Thyroid gland (tissue), 4 donors: ENCODE results near the gene SSX2IP. TPM values are rescaled to one million over a fixed set of nuclear protein-coding genes. Genes with fewer than 3 reads are reported as not detected.
"Not testable (repeated sequence)": the region's sequence is repeated elsewhere in the genome, so short reads cannot be mapped to it uniquely, and the experiment has no call there.

Experiments used
- DNase-seq, 2 donors: peaks; one replicate each; pipeline ENCODE4 v3.0.0-alpha.2; 2019
- H3K27ac ChIP-seq, 3 donors: fragments of 200-600 bp; sonication (generic); 1 replicate in 2 of 3; 2 replicates in 1 of 3; pipeline ENCODE4 v1.5.1; 2016 to 2019; ENCODE audit warnings: mild to moderate bottlenecking in 1 of 3, moderate library complexity in 1 of 3
- H3K27me3 ChIP-seq: fragments of 200-600 bp; sonication (generic); one replicate; pipeline ENCODE4 v1.5.1; 2019
- H3K36me3 ChIP-seq, 2 donors: fragments of 200-600 bp; sonication (generic); one replicate each; pipeline ENCODE4 v1.5.1; 2016 to 2019
- H3K4me1 ChIP-seq, 2 donors: fragments of 200-600 bp; sonication (generic); one replicate each; pipeline ENCODE4 v1.5.1; 2017 to 2019
- H3K4me3 ChIP-seq, 3 donors: fragments of 200-600 bp; sonication (generic); replicated peaks in 1 of 3; 1 replicate in 2 of 3; 2 replicates in 1 of 3; pipeline ENCODE4 v1.5.1; 2016; ENCODE audit warnings: mild to moderate bottlenecking in 1 of 3
- H3K9me3 ChIP-seq: fragments of 200-600 bp; sonication (generic); one replicate; pipeline ENCODE4 v1.5.1; 2017
- POLR2A ChIP-seq, 2 donors: fragments of 450-650 bp; IDR thresholded peaks; one replicate each; pipeline ENCODE4 v1.6.1; 2017; ENCODE audit warnings: antibody characterized with exemption in 2 of 2, mild to moderate bottlenecking in 2 of 2, moderate library complexity in 1 of 2
- WGBS, 2 donors: methylation state at CpG; one replicate each; pipeline ENCODE4 v1.1.5; 2017; 5-methylcytosine and 5-hydroxymethylcytosine counted together
- intact Hi-C: fragments of 100-400 bp; cut with DNase I; formaldehyde crosslinking; loops from one replicate; pipeline ENCODE4 v1.15.1; 2023
- total RNA-seq, 4 donors: library from RNA; depleted of rRNA; stranded (reverse); fragments of >200 nt; gene quantifications; one replicate each; pipeline ENCODE4 v1.2.3, GENCODE V29; 2016
- TF ChIP-seq, protein P1 (sequence below), 6 experiments: fragments of 200-600 bp in 3 of 6; fragments of 450-650 bp in 3 of 6; sonication (generic) in 3 of 6; IDR thresholded peaks; one replicate each; pipeline ENCODE4 v1.5.1; 2016 to 2019; ENCODE audit warnings: antibody characterized with exemption in 6 of 6, mild to moderate bottlenecking in 2 of 6, inconsistent platforms in 1 of 6, moderate library complexity in 1 of 6

SSX2IP gene
- total RNA-seq, 4 donors from 2014 or later, result 9.0 to 11.4 (median 9.5) TPM

DNA sequence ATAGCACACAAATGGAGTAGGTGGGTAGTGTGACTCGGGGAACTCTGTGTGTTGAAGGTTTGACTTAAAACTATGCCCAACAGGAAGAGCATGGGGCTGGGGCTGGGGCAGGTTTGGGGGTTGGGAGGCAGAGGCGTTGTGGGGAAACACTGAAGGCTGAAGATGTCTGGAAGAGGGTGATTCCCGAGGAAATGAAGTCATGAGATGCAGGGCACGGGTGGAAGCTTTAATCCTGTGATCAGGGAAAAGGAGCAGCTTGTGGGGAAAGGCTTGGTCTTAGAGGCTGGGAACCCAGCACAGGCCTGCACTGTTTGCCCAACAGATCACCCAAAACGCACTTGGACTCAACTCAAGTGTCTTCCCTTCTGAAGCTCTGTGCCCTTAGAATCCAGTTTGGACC is 89.5 kb downstream of the SSX2IP start:
- DNase-seq, result no peak

DNA sequence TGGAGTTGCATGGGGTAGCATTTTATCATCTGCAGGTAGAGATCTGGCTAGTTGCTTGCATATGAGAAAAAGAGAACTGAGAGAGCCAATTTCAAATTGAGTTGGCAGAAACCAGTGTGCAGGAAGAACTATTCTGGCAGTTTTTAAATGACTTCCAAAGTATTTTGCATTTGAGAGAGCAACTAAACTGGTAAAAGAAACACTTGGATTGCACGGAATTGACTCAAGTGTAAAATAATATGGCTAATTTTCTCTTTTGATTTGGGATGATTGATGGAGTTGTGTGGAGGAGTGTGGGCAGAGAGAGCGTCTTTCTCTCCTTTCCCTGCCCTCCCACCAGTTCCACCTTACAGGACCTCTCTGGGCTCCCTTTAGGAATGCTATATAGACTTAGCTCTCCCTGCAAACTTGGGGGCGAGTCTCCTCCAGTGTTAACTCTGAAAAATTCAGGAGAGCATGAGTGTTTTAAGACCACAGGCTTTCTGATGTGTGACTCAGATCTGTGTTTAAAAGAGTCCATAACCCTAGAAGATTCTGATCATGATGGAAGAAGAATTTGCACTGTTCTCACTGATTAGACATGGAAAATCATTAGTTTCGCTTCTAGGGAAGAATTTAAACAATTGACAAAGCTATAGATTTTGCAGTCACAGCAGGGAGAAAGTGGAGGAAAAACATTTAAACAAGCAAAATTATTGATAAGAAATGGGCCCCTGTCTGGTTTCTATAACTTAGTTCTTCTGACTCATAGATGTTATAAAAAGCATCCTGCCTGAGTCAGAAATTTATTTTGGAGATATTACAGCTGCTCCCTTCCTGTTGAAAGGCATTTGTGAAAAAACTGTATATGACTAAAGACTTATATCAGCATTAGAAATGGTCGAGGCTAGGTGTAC is 91.2 kb downstream of the SSX2IP start:
- TF ChIP-seq, protein P1, sequence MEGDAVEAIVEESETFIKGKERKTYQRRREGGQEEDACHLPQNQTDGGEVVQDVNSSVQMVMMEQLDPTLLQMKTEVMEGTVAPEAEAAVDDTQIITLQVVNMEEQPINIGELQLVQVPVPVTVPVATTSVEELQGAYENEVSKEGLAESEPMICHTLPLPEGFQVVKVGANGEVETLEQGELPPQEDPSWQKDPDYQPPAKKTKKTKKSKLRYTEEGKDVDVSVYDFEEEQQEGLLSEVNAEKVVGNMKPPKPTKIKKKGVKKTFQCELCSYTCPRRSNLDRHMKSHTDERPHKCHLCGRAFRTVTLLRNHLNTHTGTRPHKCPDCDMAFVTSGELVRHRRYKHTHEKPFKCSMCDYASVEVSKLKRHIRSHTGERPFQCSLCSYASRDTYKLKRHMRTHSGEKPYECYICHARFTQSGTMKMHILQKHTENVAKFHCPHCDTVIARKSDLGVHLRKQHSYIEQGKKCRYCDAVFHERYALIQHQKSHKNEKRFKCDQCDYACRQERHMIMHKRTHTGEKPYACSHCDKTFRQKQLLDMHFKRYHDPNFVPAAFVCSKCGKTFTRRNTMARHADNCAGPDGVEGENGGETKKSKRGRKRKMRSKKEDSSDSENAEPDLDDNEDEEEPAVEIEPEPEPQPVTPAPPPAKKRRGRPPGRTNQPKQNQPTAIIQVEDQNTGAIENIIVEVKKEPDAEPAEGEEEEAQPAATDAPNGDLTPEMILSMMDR (IDR thresholded peaks at IDR 0.05), result no peak
- no peak for TF ChIP-seq POLR2A (IDR thresholded peaks at IDR 0.05)
- DNase-seq, result no peak
- H3K4me1 ChIP-seq, result no peaks in the 10 kb centered on the region
- WGBS, 2 donors, result 58% methylated on average over 5 of the region's 5 CpGs
- no peak overlapping the region for H3K27ac ChIP-seq
- no peaks in the 10 kb centered on the region for H3K36me3 ChIP-seq
- H3K27me3 ChIP-seq, result no peaks in the 10 kb centered on the region
- no peak overlapping the region for H3K4me3 ChIP-seq
- intact Hi-C loops, result no loop called here
- H3K9me3 ChIP-seq, result no peaks in the 10 kb centered on the region

More for the DNA sequence above, 89.5 kb downstream of the SSX2IP start:
- no peaks in the 10 kb centered on the region for H3K27me3 ChIP-seq
- no peaks in the 10 kb centered on the region for H3K9me3 ChIP-seq
- H3K36me3 ChIP-seq, result no peaks in the 10 kb centered on the region
- intact Hi-C loops, result no loop called here
- no peak overlapping the region for H3K4me3 ChIP-seq
- TF ChIP-seq, protein P1 (IDR thresholded peaks at IDR 0.05), result no peak
- TF ChIP-seq POLR2A (IDR thresholded peaks at IDR 0.05), result no peak
- no peaks in the 10 kb centered on the region for H3K4me1 ChIP-seq
- 90 to 91% methylated on average over 5 of the region's 5 CpGs for WGBS, 2 donors
- H3K27ac ChIP-seq, result no peak overlapping the region

DNA sequence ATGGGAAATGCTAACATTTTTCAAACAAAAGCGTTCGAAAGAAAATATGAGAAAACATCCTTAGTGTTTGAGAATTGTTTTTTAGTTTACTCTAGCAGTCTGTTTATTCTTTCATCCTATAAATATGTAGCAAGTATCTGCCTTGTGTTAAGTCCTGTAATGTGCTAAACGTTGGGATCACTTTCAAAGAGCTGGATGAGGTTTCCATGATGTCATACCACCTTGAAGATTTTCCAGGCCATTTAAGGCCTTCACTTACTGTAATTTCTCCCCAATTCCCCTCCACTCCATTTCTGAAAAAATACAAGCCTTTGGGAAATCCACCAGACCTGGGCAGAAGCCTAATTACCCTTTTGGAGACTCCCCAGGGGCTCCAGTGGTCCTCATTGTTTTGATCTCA is 91.8 kb downstream of the SSX2IP start:
- H3K9me3 ChIP-seq, result no peaks in the 10 kb centered on the region
- H3K4me3 ChIP-seq, result no peak overlapping the region
- no peak for TF ChIP-seq POLR2A (IDR thresholded peaks at IDR 0.05)
- TF ChIP-seq, protein P1 (IDR thresholded peaks at IDR 0.05), result no peak
- no peaks in the 10 kb centered on the region for H3K27me3 ChIP-seq
- intact Hi-C loops, result no loop called here
- H3K4me1 ChIP-seq, result no peaks in the 10 kb centered on the region
- 79 to 82% methylated on average over 3 of the region's 3 CpGs for WGBS, 2 donors
- DNase-seq, result no peak
- no peaks in the 10 kb centered on the region for H3K36me3 ChIP-seq
- no peak overlapping the region for H3K27ac ChIP-seq

DNA sequence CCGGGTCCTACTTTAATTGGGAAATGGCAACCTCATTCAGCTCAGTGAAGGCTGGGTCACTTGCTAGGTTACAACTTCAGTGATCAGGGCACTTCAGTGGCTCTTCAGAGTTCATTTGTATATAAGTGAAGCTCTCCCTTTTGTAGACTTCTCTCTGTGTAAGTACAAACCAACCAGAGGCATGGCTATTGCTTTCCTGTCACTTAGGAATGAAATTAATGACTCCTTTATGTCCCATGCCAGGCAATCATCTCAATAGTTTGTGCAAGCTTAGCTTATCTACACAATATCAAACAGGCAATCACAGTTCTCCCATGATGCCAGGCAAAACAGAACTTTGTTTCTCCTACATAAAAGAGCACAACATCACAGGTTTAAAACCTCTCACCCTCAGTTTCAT is 93.2 kb downstream of the SSX2IP start:
- intact Hi-C loops, result no loop called here
- H3K27ac ChIP-seq, result no peak overlapping the region
- no peak for DNase-seq

DNA sequence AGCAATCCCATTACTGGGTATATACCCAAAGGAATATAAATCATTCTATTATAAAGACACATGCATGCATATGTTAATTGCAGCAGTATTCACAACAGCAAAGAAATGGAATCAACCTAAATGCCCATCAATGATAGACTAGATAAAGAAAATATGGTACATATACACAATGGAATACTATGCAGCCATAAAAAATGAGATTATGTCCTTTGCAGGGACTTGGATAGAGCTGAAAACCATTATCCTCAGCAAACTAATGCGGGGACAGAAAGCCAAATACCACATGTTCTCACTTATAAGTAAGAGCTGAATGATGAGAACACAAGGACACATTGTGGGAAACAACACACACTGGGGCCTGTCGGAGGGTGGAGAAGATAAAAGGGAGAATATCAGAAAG is 95.3 kb downstream of the SSX2IP start:
- 98 to 99% methylated on average over 2 of the region's 2 CpGs for WGBS, 2 donors
- H3K36me3 ChIP-seq, H3K27me3 ChIP-seq, H3K27ac ChIP-seq, H3K4me1 ChIP-seq, H3K4me3 ChIP-seq, intact Hi-C loops, H3K9me3 ChIP-seq, DNase-seq: not testable (repeated sequence)

More for the DNA sequence above, 93.2 kb downstream of the SSX2IP start:
- Histone ChIP-seq H3K9me3 (no peaks in the 10 kb centered on the region), H3K4me3 (no peak overlapping the region), H3K36me3 (no peaks in the 10 kb centered on the region), H3K4me1 (no peaks in the 10 kb centered on the region), H3K27me3 (no peaks in the 10 kb centered on the region)
- TF ChIP-seq, protein P1 (IDR thresholded peaks at IDR 0.05), result no peak
- TF ChIP-seq POLR2A (IDR thresholded peaks at IDR 0.05), result no peak
- WGBS, 2 donors, result 62 to 74% methylated on average over 1 of the region's 1 CpG

Other genes starting within 250 kb of the SSX2IP start
- gene RPF1, start 211.2 kb downstream of the SSX2IP start, total RNA-seq, result 10 to 100 TPM; 29.9 to 51.7 (median 42.7) TPM
- gene SPATA1, start 184.1 kb downstream of the SSX2IP start, total RNA-seq, result 1 to 10 TPM in 2 of 4 donors, under 1 TPM in 1, not detected in 1; 0.13 to 2.8 (median 1.8) TPM
- gene GNG5, start 183.9 kb downstream of the SSX2IP start, total RNA-seq, result 100 to 1,000 TPM in 2 of 4 donors, 10 to 100 TPM in 2; 58.3 to 143 (median 95.2) TPM
- 10 to 100 TPM; 14.9 to 24.1 (median 17.1) TPM for gene CTBS, start 116.0 kb downstream of the SSX2IP start, total RNA-seq
- gene LPAR3, start 202.7 kb upstream of the SSX2IP start, total RNA-seq, result 1 to 10 TPM in 1 of 4 donors, under 1 TPM in 2, not detected in 1; 0.40 to 1.4 (median 0.78) TPM